ENCODE results near the gene NRARP.

Gene NRARP

GRCh38 chr9:137318602-137319001, 16.5 kb upstream of the NRARP start:
- no peak overlapping the region for H3K4me3 ChIP-seq (ENCODE audit: low read depth, low read length)
- no peak overlapping the region for H3K27ac ChIP-seq (ENCODE audit: extremely low read depth, low read depth, low read length)
- no peaks in the 10 kb centered on the region for H3K36me3 ChIP-seq (ENCODE audit: control insufficient read depth in 2 of 2, insufficient read depth in 1 of 2, low read length in 2 of 2)
- ChIA-PET CTCF (interaction anchor here (0.6 kb wide), 1 partner anchor 127 kb away, joined by 4 read pairs; no protein-coding TSS in a partner anchor), POLR2A (interaction anchor here (0.8 to 1.4 kb wide), 2 partner anchors 17 to 104 kb away, joined by 3 to 6 read pairs; partner anchors contain the start of genes EXD3, NOXA1 and NRARP)
- no peaks in the 10 kb centered on the region for H3K4me1 ChIP-seq (ENCODE audit: control insufficient read depth, insufficient read depth, low read length)
- TF ChIP-seq ZNF23 (tag by site-specific recombination; IDR thresholded peaks at IDR 0.05; ENCODE audit: borderline replicate concordance) (no peak), ZNF544 (tag by site-specific recombination; IDR thresholded peaks at IDR 0.05) (no peak), PRDM4 (tag by site-specific recombination; IDR thresholded peaks at IDR 0.05) (no peak), ZNF518A (tag by site-specific recombination; conservative IDR thresholded peaks at IDR 0.05; ENCODE audit: low read depth) (no peak), ZNF114 (tag by site-specific recombination; IDR thresholded peaks at IDR 0.05) (no peak), SALL2 (tag by site-specific recombination; IDR thresholded peaks at IDR 0.05; ENCODE audit: borderline replicate concordance) (no peak), ZNF704 (tag by site-specific recombination; IDR thresholded peaks at IDR 0.05) (no peak), ZNF548 (tag by site-specific recombination; IDR thresholded peaks at IDR 0.05) (no peak), ZNF707 (tag by site-specific recombination; IDR thresholded peaks at IDR 0.05) (no peak), ZNF530 (tag by site-specific recombination; IDR thresholded peaks at IDR 0.05; ENCODE audit: low read depth) (no peak), ZNF626 (tag by site-specific recombination; IDR thresholded peaks at IDR 0.05) (no peak), ZNF394 (tag by site-specific recombination; IDR thresholded peaks at IDR 0.05; ENCODE audit: borderline replicate concordance) (no peak), BCL6B (tag by site-specific recombination; IDR thresholded peaks at IDR 0.05) (no peak), ZBTB20 (tag by site-specific recombination; IDR thresholded peaks at IDR 0.05) (no peak), ZNF843 (tag by site-specific recombination; IDR thresholded peaks at IDR 0.05) (no peak), PATZ1 (tag by site-specific recombination; IDR thresholded peaks at IDR 0.05) (no peak), ZNF132 (tag by site-specific recombination; IDR thresholded peaks at IDR 0.05; ENCODE audit: borderline replicate concordance) (no peak), ZNF157 (tag by site-specific recombination; IDR thresholded peaks at IDR 0.05) (no peak), ZNF629 (tag by site-specific recombination; IDR thresholded peaks at IDR 0.05) (no peak)
- H3K9me3 ChIP-seq (ENCODE audit: control insufficient read depth, insufficient read depth, low read depth, low read length) = no peaks in the 10 kb centered on the region
